A673 (cell line): ENCODE results near the gene TECPR1.

Source experiments
- EZH2 ChIP-seq: fragments of 200-600 bp; sonication (generic); IDR thresholded peaks from 2 replicates; pipeline ENCODE4 v1.6.1; 2017; ENCODE audit warnings: borderline replicate concordance, low read depth, mild to moderate bottlenecking, mixed read lengths, antibody characterized with exemption, low read length; ENCODE audit not compliant: poor library complexity, severe bottlenecking
- TF ChIP-seq, protein P1 (sequence below): fragments of 300-800, 200-600 bp; sonication (generic); conservative IDR thresholded peaks from 2 replicates; pipeline ENCODE4 v1.5.1; 2017; ENCODE audit warnings: low read depth, mild to moderate bottlenecking, antibody characterized with exemption, low read length, moderate library complexity, mixed read lengths

- no peak for TF ChIP-seq EZH2
- TF ChIP-seq, protein P1, sequence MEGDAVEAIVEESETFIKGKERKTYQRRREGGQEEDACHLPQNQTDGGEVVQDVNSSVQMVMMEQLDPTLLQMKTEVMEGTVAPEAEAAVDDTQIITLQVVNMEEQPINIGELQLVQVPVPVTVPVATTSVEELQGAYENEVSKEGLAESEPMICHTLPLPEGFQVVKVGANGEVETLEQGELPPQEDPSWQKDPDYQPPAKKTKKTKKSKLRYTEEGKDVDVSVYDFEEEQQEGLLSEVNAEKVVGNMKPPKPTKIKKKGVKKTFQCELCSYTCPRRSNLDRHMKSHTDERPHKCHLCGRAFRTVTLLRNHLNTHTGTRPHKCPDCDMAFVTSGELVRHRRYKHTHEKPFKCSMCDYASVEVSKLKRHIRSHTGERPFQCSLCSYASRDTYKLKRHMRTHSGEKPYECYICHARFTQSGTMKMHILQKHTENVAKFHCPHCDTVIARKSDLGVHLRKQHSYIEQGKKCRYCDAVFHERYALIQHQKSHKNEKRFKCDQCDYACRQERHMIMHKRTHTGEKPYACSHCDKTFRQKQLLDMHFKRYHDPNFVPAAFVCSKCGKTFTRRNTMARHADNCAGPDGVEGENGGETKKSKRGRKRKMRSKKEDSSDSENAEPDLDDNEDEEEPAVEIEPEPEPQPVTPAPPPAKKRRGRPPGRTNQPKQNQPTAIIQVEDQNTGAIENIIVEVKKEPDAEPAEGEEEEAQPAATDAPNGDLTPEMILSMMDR = no peak
Measured at GRCh38 chr7:98236355-98237185, 15.5 kb downstream of the TECPR1 start.
